GM21737 (cell line): ENCODE measurements around the gene ADAM22.

Source experiments
- ATAC-seq: cut with Tn5 transposase; IDR thresholded peaks from one replicate; pipeline ENCODE4 v1.9.1; 2021; ENCODE audit warnings: mild to moderate bottlenecking, moderate library complexity; ENCODE audit not compliant: unreplicated experiment

Gene ADAM22

DNA sequence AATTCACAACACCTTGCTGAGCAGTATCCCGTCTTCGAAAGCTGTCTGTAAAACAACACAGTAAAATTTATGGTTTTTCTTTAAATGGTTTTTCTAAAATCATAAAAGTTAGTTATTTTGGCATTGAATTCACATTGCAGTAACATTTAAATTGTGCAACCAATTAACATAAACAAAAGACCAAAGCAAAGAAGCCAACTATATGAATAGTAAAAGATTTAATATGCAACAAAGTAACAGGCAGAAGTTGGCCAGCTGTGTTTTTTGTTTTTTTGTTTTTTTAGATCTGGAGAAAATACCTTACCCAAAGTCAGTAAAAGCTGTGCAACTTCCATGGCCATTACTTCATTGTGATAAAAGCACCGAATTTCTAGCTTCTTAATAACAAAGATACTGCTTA lies 274.5 kb downstream of the ADAM22 start:
- no peak for ATAC-seq

DNA sequence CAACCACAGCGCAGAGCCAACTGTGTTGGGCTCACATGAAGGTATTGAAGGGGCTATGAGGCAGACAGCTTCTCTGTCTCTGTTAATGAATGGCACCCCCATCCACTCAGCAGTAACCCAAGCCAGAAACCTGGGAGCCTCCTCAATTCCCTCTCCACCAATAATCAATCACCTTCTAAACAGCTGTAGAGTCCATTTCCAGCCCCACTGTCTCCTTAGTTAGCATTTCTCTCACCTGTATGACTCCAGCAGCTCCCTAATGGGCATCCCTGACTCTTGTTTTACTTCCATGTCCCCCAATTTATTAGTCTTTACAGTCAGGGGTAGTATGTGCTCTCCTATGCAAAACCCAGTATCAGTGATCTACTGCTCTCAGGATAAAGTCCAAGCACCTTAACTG lies 278.9 kb downstream of the ADAM22 start:
- ATAC-seq, result no peak

- ATAC-seq, result no peak
These were observed 280.4 kb downstream of the ADAM22 start for GRCh38 chr7:88214456-88214855.

GRCh38 chr7:88215295-88215694 lies 281.2 kb downstream of the ADAM22 start:
- ATAC-seq, result no peak

DNA sequence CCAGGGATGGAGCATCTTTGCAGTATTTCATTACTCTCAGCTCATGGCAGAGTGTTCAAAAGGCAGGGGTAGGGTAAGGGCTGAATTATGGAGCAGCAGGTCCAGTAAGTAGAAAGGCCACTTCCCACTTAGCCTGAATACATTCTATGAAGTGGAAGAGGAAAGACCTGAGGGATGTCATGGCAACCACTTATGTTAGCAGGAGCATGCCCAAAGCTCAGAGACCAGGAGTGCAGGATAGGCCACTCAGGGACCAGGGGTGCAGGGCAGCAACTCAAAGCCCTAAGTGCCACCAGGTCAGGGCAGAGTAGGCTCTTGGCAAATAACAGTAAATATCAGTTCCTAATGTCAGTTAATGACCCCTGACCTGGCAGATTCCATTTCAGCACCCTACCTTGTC lies 282.2 kb downstream of the ADAM22 start:
- no peak for ATAC-seq

GRCh38 chr7:88217675-88218428 lies 283.8 kb downstream of the ADAM22 start:
- ATAC-seq, result peak; percentile 74

DNA sequence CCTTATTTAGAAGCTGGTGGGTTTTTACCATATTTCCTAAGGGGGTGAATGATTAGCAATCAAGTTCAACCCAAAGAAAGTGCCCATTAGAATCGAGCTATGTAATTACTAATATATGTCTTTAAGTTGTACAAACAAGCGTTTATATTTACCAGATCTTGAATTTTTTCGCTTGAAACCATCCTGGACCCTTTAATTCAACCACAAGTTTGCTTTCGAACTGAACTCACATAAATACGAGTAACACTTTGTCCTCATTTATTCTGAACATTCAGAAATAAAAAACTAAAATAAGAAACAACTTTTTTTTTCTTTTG lies 284.3 kb downstream of the ADAM22 start:
- ATAC-seq, result no peak

DNA sequence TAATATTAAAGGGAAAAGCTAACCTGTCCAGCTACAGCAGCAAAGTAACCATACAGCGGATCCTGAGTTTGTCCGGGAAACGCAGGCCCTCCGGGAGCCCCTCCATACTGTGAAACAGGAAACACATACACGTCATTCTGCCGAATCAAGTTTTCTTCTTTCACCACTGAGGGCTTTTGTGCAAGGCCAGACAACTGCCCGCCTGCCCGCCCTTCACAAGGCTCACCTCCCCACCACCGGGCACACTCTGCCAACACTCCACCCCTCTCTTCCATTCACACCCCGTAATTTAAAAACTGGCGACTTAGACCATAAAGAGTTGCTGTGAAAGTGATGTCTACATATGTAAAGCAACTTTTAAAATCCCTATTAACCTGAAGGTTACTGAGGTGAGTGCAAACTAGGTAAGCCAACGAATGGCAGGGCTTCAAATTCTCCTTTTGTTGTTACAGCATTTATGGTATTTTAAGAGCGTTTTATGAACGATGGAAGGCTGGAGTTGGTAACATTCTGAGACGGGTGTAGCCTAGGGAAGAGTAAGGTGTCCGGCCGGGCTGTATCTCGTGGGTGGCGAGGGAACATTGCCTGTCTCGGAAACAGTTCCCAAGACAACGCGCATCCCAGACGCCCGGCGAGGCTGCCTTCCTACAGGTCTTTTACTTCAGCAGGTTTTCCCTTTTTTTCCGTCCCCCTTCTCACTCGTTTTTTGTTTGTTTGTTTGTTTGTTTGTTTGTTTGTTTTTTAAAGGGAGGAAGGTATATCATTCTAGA lies 285.0 kb downstream of the ADAM22 start:
- peak; percentile 44 for ATAC-seq

- ATAC-seq, result peak; percentile 68
These were observed 286.0 kb downstream of the ADAM22 start, which contains the start of gene SRI for GRCh38 chr7:88219781-88220747. Gene SRI (minus strand): TSS chr7:88220038. CDS start chr7:88220026, 12 bp downstream.

DNA sequence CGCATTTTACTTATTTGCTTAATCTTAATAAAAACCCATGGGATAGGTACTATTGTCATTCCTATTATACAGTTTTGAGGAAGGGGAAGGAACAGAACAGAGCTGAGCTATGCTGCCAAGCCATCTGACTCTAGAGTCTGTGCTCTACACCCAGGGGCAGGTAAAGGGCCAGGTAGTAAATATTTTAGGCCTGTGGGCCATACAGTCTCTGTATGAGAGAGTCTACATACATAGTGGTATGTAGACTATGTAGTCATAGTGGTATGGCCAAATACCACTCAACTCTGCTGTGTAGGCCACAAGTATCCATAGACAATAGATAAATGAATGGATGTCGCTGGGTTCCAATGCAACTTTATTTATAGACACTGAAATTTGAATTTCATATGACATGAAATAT lies 289.2 kb downstream of the ADAM22 start:
- no peak for ATAC-seq

DNA sequence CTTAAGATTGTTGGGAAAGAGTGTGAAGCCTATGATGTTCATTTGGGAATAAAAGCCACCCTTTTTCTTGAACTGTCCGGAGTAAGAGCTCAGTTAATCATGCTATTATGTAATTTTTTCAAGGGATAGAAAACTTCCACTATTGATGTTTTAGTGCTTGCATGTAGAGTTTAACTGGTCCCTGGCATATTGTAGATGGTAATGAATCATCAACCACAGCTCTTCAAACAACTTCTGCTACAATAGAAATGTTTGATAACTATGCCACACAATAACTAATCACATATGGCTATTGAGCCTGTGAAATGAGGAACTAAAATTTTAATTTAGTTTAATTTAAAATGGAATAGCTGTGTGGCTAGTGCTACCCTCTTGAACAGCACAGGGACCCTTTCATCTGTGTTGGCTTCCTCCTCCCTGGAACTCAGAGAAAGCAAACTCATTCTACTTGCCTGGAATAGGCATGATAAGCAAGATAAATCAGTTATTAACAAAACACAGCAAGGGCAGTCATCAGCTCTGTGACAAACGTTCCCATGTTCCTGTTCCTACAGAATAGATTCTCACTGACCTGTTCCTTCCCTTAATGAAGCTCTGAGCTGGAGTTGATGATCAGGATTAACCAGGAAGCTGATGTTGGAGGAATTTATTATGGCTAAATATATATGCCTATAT lies 290.7 kb downstream of the ADAM22 start:
- no peak for ATAC-seq

DNA sequence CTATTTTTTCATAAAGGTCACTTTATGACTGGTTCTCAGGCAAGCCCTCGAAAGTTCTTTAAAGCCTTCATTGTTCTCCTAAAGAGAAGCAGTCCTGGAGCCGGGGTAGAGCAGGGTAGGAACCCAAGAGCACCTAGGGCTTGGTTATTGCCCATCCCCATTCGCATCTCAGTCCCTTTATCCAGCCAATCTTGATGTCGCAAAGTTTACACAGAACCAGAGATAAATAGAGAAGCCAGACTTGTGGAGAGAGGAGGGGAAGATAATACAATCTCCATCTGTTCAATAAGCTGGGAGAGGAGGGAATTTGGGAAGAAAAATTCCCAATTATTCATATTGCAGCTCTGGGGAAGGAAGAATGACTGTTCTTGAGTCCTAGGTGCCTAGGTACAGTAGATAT lies 292.1 kb downstream of the ADAM22 start:
- no peak for ATAC-seq

DNA sequence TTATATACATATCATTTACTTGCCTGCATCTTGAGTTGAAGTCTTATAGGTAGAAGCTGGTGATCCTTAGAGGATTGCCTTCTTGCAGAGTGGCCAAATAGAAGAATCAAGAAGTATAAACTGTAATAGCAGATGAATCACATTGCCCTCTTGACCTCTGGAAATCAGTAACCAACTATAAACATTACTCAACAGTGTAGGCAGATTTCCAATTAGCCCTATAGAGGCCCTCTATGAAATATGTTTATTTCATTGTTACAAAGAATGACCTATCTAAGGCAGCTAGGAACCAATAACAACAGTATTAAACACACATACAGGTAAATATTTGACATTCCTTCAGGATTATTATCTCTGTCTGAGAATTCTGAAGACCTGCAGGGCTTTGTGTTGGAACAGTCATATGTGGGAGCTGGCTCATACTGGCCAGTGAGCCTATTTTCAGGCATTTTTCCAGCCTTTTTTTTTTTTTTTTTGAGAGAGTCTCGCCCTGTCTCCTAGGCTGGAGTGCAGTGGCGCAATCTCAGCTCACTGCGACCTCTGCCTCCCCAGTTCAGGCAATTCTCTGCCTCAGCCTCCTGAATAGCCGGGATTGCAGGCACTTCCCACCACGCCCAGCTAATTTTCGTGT lies 292.9 kb downstream of the ADAM22 start:
- ATAC-seq, result no peak

DNA sequence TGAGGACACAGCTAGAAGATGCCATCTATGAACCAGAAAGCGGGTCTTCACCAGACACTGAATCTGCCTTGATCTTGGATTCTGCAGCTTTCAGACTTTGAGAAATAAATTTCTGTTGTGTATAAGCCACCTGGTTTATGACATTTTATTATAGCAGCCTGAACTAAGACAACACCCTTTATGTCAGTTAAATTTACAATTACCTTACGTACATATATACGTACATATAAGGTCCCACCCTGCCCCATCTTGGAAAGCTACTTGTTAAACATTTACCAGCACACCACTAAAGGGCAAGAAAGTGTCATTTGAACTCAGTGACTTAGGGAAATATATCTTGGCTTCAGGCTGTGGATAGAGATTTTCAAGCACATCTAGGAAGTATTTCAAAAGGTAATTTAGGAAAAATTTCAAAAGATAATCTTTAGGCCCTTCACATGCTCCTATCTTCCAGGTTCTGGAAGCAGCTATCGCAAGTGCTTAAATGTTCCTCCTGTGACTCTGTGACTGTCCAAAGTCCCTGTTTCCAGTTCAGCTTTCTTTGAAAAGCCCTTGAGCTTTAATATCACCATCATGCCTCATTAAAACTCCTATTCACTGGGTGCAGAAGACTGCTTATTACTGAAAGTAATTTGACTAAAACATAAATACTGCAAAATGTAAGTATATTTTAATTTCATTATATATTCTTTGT lies 295.4 kb downstream of the ADAM22 start:
- no peak for ATAC-seq

DNA sequence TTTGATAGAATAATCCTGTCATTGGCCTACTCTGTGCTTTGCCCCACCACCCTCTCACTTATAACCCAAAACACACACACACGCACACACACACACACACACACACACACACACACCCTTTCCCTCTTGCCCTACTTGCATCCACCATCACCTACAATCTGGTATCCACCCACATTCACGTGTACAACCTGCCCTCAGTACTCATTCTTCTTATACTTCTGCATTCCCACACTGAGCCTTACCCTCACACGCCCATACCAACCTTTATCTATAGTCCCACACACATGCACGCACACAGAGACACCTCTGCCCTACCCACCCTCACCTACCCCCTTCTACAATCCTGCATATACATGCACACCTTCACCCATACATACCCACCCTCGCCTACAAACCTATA lies 296.6 kb downstream of the ADAM22 start:
- ATAC-seq, result no peak

DNA sequence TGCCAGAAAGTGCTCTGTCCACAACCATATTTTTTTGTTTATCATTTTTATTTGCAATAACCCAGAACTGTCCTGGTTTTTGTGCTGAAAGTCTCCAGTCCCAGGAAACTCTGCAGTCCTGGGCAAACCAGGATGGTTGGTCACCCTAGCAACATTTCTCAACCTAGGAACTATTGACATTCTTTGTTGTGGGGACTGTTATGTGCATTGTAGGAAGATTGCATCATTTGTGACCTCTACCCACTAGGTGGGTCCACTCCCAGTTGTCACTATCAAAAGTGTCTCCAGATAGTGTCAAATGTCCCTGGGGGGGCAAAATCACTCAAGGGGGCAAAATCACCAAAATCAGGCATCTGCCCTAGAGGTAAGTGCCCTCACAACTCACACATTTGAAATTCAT lies 299.8 kb downstream of the ADAM22 start:
- no peak for ATAC-seq

- no peak for ATAC-seq
These were observed 305.8 kb downstream of the ADAM22 start for GRCh38 chr7:88239852-88240251.

- no peak for ATAC-seq
These were observed 309.4 kb downstream of the ADAM22 start for GRCh38 chr7:88243345-88243909.

GRCh38 chr7:88244258-88244657 lies 310.2 kb downstream of the ADAM22 start:
- no peak for ATAC-seq
